NCI-H2227 treated with DMSO at 0.1 percent for 48 hours (cell line): ENCODE measurements around the gene ATP2B1.

ENCODE experiments used
- DNase-seq: peaks from one replicate; lab custom pipeline; 2025; lab: John Stamatoyannopoulos, UW

Gene ATP2B1

GRCh38 chr12:89539426-89540223 lies 169.0 kb downstream of the ATP2B1 start:
- no peak for DNase-seq

- no peak for DNase-seq
These were observed 169.7 kb downstream of the ATP2B1 start for GRCh38 chr12:89538897-89539296.
